Dendritic cell treated with granulocyte-macrophage colony-stimulating factor and Interleukin-4, amounts not matched to agents 40 ng/mL and 50 ng/mL, for 4 days (primary cell): ENCODE data around the gene LYPD4.

ENCODE experiments used
- H3K27ac Mint-ChIP-seq: one replicate; pipeline ENCODE4 v1.8.0; 2022; ENCODE audit warnings: mild to moderate bottlenecking, mixed read lengths
- H3K27me3 Mint-ChIP-seq: one replicate; pipeline ENCODE4 v1.8.0; 2022; ENCODE audit warnings: mild to moderate bottlenecking, mixed read lengths
- H3K36me3 Mint-ChIP-seq: one replicate; pipeline ENCODE4 v1.8.0; 2022; ENCODE audit warnings: low read depth, mixed read lengths
- H3K4me1 Mint-ChIP-seq: one replicate; pipeline ENCODE4 v1.8.0; 2022; ENCODE audit warnings: low read depth, mixed read lengths
- H3K4me3 Mint-ChIP-seq: one replicate; pipeline ENCODE4 v1.8.0; 2022; ENCODE audit warnings: mild to moderate bottlenecking, moderate library complexity, mixed read lengths
- H3K9me3 Mint-ChIP-seq: one replicate; pipeline ENCODE4 v1.8.0; 2022; ENCODE audit warnings: mixed read lengths
- intact Hi-C: fragments of 100-400 bp; cut with micrococcal nuclease; formaldehyde crosslinking; loops from one replicate; pipeline ENCODE4 v1.15.0; 2022

Gene LYPD4

DNA sequence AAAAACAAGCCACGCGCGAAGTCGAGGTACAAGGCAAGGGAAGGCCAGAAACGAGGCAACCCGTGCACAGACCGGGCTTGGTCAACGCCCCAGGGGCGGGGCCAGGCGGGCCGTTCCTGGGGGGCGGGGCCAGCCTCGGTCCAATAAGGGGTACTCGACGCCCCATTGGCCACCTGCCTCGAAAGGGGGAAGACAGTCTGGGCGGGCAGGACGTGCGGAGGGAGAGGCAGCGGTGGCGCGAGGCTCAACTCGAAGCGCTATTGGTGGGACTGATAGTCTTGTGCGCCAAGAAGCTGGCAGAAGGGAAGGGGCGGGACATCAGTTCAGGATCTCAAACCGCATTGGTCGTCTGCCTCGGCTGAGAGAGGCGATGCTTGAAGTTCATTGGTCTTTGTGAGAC is at the start of gene LYPD4:
TSS of gene LYPD4 (minus strand) at position 83 of the 400 bp plus-strand sequence. CDS start 5,398 bp downstream, outside the sequence.
- H3K27me3 Mint-ChIP-seq = peaks cover 17% of the 10 kb centered on the region
- H3K9me3 Mint-ChIP-seq = peaks cover 6% of the 10 kb centered on the region
- intact Hi-C loops = no loop called here
- H3K4me3 Mint-ChIP-seq = no peak within 1 kb of the TSS
- H3K36me3 Mint-ChIP-seq = no peaks in the 10 kb centered on the region
- no peak within 1 kb of the TSS for H3K27ac Mint-ChIP-seq
- peaks cover 5% of the 10 kb centered on the region for H3K4me1 Mint-ChIP-seq

- no peaks in the 10 kb centered on the region for H3K4me1 Mint-ChIP-seq
- H3K27me3 Mint-ChIP-seq = no peaks in the 10 kb centered on the region
- H3K9me3 Mint-ChIP-seq = no peaks in the 10 kb centered on the region
- no peak overlapping the region for H3K27ac Mint-ChIP-seq
- no peak overlapping the region for H3K4me3 Mint-ChIP-seq
- intact Hi-C loops = no loop called here
- H3K36me3 Mint-ChIP-seq = peaks cover 96% of the 10 kb centered on the region
Measured at GRCh38 chr19:41893899-41894298, 49.4 kb upstream of the LYPD4 start.

GRCh38 chr19:41892173-41892902 is 47.9 kb upstream of the LYPD4 start:
- intact Hi-C loops = no loop called here
- no peaks in the 10 kb centered on the region for H3K27me3 Mint-ChIP-seq
- H3K9me3 Mint-ChIP-seq = no peaks in the 10 kb centered on the region
- peaks cover 96% of the 10 kb centered on the region for H3K36me3 Mint-ChIP-seq
- H3K27ac Mint-ChIP-seq = no peak overlapping the region
- H3K4me1 Mint-ChIP-seq = peaks cover 11% of the 10 kb centered on the region
- H3K4me3 Mint-ChIP-seq = no peak overlapping the region

DNA sequence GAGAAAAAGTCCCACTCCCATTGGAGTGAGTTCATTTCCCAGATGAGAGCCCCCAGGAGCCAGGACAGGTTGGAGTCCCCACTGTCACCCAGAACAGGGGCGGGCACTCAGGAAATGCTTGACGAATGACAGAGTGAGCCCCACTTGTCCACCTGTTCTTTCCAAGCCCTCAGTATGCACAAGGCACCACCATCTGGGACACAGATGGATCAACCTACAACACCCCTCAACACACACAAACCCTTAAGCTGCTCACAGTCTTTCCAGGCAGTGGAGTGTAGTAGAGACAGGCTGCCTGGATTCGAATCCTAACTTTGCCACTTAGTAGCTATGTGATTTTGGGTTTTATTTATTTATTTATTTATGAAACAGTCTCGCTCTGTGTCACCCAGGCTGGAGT is 46.5 kb upstream of the LYPD4 start:
- H3K36me3 Mint-ChIP-seq = peaks cover 95% of the 10 kb centered on the region
- H3K4me1 Mint-ChIP-seq = peaks cover 25% of the 10 kb centered on the region
- no peak overlapping the region for H3K27ac Mint-ChIP-seq
- intact Hi-C loops = no loop called here
- H3K27me3 Mint-ChIP-seq = no peaks in the 10 kb centered on the region
- H3K9me3 Mint-ChIP-seq = no peaks in the 10 kb centered on the region
- no peak overlapping the region for H3K4me3 Mint-ChIP-seq

DNA sequence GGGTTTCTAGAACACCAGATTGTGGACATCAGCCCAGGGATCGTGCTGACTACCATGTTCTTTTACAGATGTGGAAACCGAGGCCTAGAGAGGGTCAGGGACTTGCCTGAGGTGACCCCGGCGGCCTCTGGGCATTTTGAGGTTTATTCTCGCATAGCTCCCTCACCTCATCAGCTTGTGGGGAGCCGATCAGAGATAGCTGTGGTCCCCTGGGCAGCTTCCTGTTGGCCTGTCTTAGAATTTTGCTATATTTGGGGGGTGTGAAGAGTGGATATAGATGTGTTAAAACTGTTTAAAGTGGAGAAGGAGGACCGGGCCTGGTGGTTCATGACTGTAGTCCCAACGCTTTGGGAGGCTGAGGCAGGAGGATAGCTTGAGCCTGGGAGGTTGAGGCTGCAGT is 45.4 kb upstream of the LYPD4 start:
- Mint-ChIP-seq H3K36me3 (peaks cover 93% of the 10 kb centered on the region), H3K27ac (no peak overlapping the region), H3K9me3 (no peaks in the 10 kb centered on the region), H3K4me3 (no peak overlapping the region), H3K27me3 (no peaks in the 10 kb centered on the region), H3K4me1 (peaks cover 36% of the 10 kb centered on the region)
- intact Hi-C loops = no loop called here

DNA sequence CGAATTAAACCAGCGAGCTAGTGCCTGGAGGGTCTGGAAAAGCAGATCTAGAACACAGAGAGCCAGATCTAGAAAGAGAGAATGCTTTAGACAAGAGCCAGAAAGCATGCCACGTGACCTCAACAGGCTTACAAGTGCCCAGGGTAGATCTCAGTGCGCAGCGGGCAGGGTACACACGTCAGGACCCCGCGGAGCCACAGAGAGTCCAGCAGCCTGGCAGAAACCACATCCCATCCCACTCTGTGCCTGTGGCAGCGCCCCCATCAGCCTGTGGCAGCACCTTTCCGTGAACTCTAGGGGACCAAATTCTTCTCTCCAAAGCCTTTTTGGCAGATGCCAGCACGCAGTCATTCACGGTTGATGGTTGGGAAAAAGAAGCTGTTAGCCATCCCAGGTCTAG is 44.4 kb upstream of the LYPD4 start:
- no peak overlapping the region for H3K4me3 Mint-ChIP-seq
- H3K9me3 Mint-ChIP-seq = no peaks in the 10 kb centered on the region
- H3K36me3 Mint-ChIP-seq = peaks cover 88% of the 10 kb centered on the region
- H3K4me1 Mint-ChIP-seq = peaks cover 41% of the 10 kb centered on the region
- intact Hi-C loops = no loop called here
- H3K27me3 Mint-ChIP-seq = no peaks in the 10 kb centered on the region
- no peak overlapping the region for H3K27ac Mint-ChIP-seq

GRCh38 chr19:41887711-41888382 is 43.4 kb upstream of the LYPD4 start:
- Mint-ChIP-seq H3K36me3 (peaks cover 84% of the 10 kb centered on the region), H3K27ac (peak overlapping the region; percentile 26), H3K27me3 (no peaks in the 10 kb centered on the region), H3K4me3 (no peak overlapping the region), H3K4me1 (peaks cover 41% of the 10 kb centered on the region), H3K9me3 (no peaks in the 10 kb centered on the region)
- intact Hi-C loops = no loop called here

GRCh38 chr19:41886761-41887710 is 42.6 kb upstream of the LYPD4 start:
- Mint-ChIP-seq H3K36me3 (peaks cover 76% of the 10 kb centered on the region), H3K4me1 (peaks cover 49% of the 10 kb centered on the region), H3K27me3 (no peaks in the 10 kb centered on the region), H3K4me3 (peak overlapping the region; percentile 4), H3K9me3 (no peaks in the 10 kb centered on the region), H3K27ac (peak overlapping the region; percentile 24)
- intact Hi-C loops = no loop called here

DNA sequence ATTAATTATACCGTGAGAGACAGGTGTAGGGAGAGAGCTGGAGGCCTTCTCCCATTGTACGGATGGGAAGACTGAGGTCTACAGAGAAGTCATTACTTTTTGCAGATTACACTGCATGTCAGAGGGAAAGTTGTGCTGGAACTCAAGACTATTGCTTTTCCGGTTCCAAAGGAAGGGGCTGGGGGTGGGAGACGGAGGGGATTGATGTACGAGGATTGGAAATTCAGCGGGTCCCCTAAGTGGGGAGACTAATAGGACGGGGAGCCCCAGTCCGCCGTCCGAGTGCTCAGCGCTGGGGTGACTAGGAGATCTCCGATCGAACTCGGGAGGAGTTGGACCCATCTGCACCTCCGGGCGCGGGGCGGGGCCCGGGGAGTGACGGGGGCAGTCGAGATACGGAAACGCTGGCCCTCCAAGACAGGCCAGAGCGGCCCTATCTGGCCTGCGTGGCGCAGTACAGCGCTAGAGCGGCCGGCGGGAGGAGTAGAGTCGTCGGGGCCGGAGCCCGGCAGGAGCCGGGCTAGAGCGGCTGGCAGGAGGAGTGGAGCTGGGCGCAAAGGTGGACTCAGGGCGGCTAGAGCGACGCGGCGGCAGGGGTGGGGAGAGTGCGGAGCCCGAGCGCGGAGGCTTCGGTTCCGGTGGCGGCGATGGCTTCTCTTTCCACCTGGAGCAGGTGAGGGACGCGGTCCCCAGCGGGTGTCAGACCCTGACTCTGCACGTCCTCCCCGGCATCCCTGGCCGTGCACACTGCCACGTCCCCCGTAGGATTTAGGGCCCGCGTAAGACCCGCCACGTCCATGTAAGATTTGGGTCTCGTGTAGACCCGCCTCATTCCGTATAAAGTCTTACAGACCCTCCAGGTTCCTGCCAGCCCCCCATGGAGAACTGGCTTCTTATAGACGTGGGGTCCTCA is 39.6 kb upstream of the LYPD4 start:
- Mint-ChIP-seq H3K36me3 (peaks cover 48% of the 10 kb centered on the region), H3K9me3 (no peaks in the 10 kb centered on the region), H3K27ac (peak overlapping the region; percentile 74), H3K27me3 (no peaks in the 10 kb centered on the region), H3K4me1 (peaks cover 58% of the 10 kb centered on the region), H3K4me3 (peak overlapping the region; percentile 76)
- intact Hi-C loops = no loop called here

- peak overlapping the region; percentile 76 for H3K4me3 Mint-ChIP-seq
- no peaks in the 10 kb centered on the region for H3K27me3 Mint-ChIP-seq
- no peaks in the 10 kb centered on the region for H3K9me3 Mint-ChIP-seq
- H3K36me3 Mint-ChIP-seq = peaks cover 42% of the 10 kb centered on the region
- peak overlapping the region; percentile 74 for H3K27ac Mint-ChIP-seq
- H3K4me1 Mint-ChIP-seq = peaks cover 61% of the 10 kb centered on the region
- intact Hi-C loops = no loop called here
Measured at GRCh38 chr19:41883463-41883820, 39.0 kb upstream of the LYPD4 start.

- Mint-ChIP-seq H3K27ac (peak within 1 kb of the TSS; percentile 74), H3K4me3 (peak within 1 kb of the TSS; percentile 76), H3K9me3 (no peaks in the 10 kb centered on the region), H3K27me3 (no peaks in the 10 kb centered on the region), H3K4me1 (peaks cover 63% of the 10 kb centered on the region), H3K36me3 (peaks cover 35% of the 10 kb centered on the region)
- intact Hi-C loops = no loop called here
Measured at GRCh38 chr19:41882568-41883462, 38.3 kb upstream of the LYPD4 start, which contains the start of gene ARHGEF1. TSS of gene ARHGEF1 (plus strand) at chr19:41883184. CDS start at chr19:41888083, 4,899 bp downstream.

DNA sequence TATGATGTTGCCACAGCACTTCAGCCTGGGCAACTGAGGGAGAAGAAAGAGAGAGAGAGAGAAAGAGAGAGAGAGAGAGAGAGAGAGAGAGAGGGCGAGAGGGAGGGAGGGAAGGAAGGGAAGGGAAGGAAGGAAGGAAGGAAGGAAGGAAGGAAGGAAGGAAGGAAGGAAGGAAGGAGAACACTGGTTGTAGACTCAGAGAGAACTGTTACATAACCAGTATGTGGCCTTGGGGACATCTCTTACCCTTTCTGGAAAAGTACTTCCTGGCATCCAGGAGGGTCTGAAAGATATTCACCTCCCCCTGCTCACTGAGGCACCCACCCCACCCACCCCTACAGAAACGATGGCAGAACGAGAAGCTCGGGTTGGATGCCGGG is 35.8 kb upstream of the LYPD4 start:
- no peaks in the 10 kb centered on the region for H3K27me3 Mint-ChIP-seq
- H3K4me1 Mint-ChIP-seq = peaks cover 58% of the 10 kb centered on the region
- intact Hi-C loops = no loop called here

More for the DNA sequence above, 35.8 kb upstream of the LYPD4 start:
- Mint-ChIP-seq H3K9me3 (no peaks in the 10 kb centered on the region), H3K4me3 (no peak overlapping the region), H3K36me3 (peaks cover 12% of the 10 kb centered on the region), H3K27ac (peak overlapping the region; percentile 47)
